CD14-positive monocyte (primary cell): ENCODE measurements around the gene VEPH1. TPM values are rescaled to one million over a fixed set of nuclear protein-coding genes. Genes with fewer than 3 reads are reported as not detected.

Experiments
- DNase-seq, 3 donors: peaks; one replicate each; pipeline ENCODE4 v3.0.0-alpha.2; 2011 to 2022
- H2AFZ ChIP-seq: 2 replicates; pipeline ENCODE4 v1.6.0; 2012; ENCODE audit warnings: mild to moderate bottlenecking, low read depth, low read length, inconsistent platforms; ENCODE audit not compliant: insufficient read depth, poor library complexity, severe bottlenecking
- H3K27ac ChIP-seq, 2 donors: 1 replicate in 1 of 2; 2 replicates in 1 of 2; pipeline ENCODE4 v1.5.1; 2012 to 2013; ENCODE audit warnings: low read length in 2 of 2, control low read depth in 1 of 2, inconsistent platforms in 1 of 2, low read depth in 1 of 2, mild to moderate bottlenecking in 1 of 2
- H3K27me3 ChIP-seq, 2 donors: one replicate each; pipeline versions ENCODE4 v1.6.0 to v1.6.1; 2011 to 2013; ENCODE audit warnings: low read length in 2 of 2; ENCODE audit not compliant: control insufficient read depth in 2 of 2, insufficient read depth in 2 of 2
- H3K36me3 ChIP-seq, 2 donors: replicated peaks in 1 of 2; 1 replicate in 1 of 2; 2 replicates in 1 of 2; pipeline versions ENCODE4 v1.5.1 to v1.6.1; 2012 to 2013; ENCODE audit warnings: low read length in 2 of 2, control low read depth in 1 of 2, inconsistent platforms in 1 of 2, mild to moderate bottlenecking in 1 of 2; ENCODE audit not compliant: insufficient read depth in 2 of 2, control insufficient read depth in 1 of 2
- H3K4me1 ChIP-seq, 2 donors: 1 replicate in 1 of 2; 2 replicates in 1 of 2; pipeline versions ENCODE4 v1.5.1 to v1.6.1; 2012 to 2013; ENCODE audit warnings: low read length in 2 of 2, control low read depth in 1 of 2, inconsistent platforms in 1 of 2, mild to moderate bottlenecking in 1 of 2, moderate library complexity in 1 of 2; ENCODE audit not compliant: insufficient read depth in 2 of 2, control insufficient read depth in 1 of 2
- H3K4me2 ChIP-seq: replicated peaks from 2 replicates; pipeline ENCODE3; 2012; ENCODE audit warnings: low read length, moderate library complexity, mild to moderate bottlenecking; ENCODE audit not compliant: poor library complexity, severe bottlenecking; ENCODE audit errors: extremely low read depth
- H3K4me3 ChIP-seq, 3 experiments: fragments of 200-600 bp in 1 of 3; sonication (generic) in 1 of 3; replicated peaks in 1 of 3; 1 replicate in 2 of 3; 2 replicates in 1 of 3; pipeline ENCODE4 v1.5.1; 2011 to 2013; ENCODE audit warnings: low read length in 3 of 3, mild to moderate bottlenecking in 3 of 3, control low read depth in 2 of 3, low read depth in 2 of 3, inconsistent platforms in 1 of 3, moderate library complexity in 1 of 3
- H3K79me2 ChIP-seq: 2 replicates; pipeline ENCODE4 v1.6.0; 2012; ENCODE audit warnings: mild to moderate bottlenecking, control low read depth, inconsistent platforms, low read length, moderate library complexity; ENCODE audit not compliant: insufficient read depth
- H3K9ac ChIP-seq: 2 replicates; pipeline ENCODE4 v1.6.0; 2017; ENCODE audit warnings: low read length, mild to moderate bottlenecking; ENCODE audit not compliant: insufficient read depth, poor library complexity, severe bottlenecking
- H3K9me3 ChIP-seq, 2 donors: replicated peaks in 1 of 2; 1 replicate in 1 of 2; 2 replicates in 1 of 2; pipeline versions ENCODE4 v1.5.1 to v1.6.1; 2012 to 2013; ENCODE audit warnings: low read length in 2 of 2, control low read depth in 1 of 2; ENCODE audit not compliant: control insufficient read depth in 1 of 2, insufficient read depth in 1 of 2
- H4K20me1 ChIP-seq: 2 replicates; pipeline ENCODE4 v1.6.0; 2012; ENCODE audit warnings: mild to moderate bottlenecking, low read length, control low read depth, moderate library complexity; ENCODE audit not compliant: insufficient read depth
- H3K27ac Mint-ChIP-seq, 7 donors: one replicate each; pipeline ENCODE4 v1.8.0; 2020; ENCODE audit warnings: mild to moderate bottlenecking in 7 of 7, mixed read lengths in 7 of 7, moderate library complexity in 6 of 7, inconsistent platforms in 2 of 7
- H3K27me3 Mint-ChIP-seq, 3 donors: one replicate each; pipeline ENCODE4 v1.8.0; 2021 to 2022; ENCODE audit warnings: low read depth in 3 of 3, mild to moderate bottlenecking in 3 of 3, mixed read lengths in 3 of 3, moderate library complexity in 3 of 3, inconsistent platforms in 1 of 3
- H3K36me3 Mint-ChIP-seq, 2 donors: one replicate each; pipeline ENCODE4 v1.8.0; 2020; ENCODE audit warnings: mixed read lengths in 2 of 2, inconsistent platforms in 1 of 2, mild to moderate bottlenecking in 1 of 2
- H3K4me1 Mint-ChIP-seq: one replicate; pipeline ENCODE4 v1.8.0; 2020; ENCODE audit warnings: mild to moderate bottlenecking, mixed read lengths
- H3K4me3 Mint-ChIP-seq, 2 donors: one replicate each; pipeline ENCODE4 v1.8.0; 2020; ENCODE audit warnings: mild to moderate bottlenecking in 2 of 2, mixed read lengths in 2 of 2, moderate library complexity in 1 of 2
- H3K9me3 Mint-ChIP-seq, 7 donors: one replicate each; pipeline ENCODE4 v1.8.0; 2020 to 2022; ENCODE audit warnings: mixed read lengths in 7 of 7, mild to moderate bottlenecking in 6 of 7, moderate library complexity in 6 of 7, inconsistent platforms in 2 of 7
- WGBS: methylation state at CpG from one replicate; pipeline ENCODE4 v1.1.5; 2013; ENCODE audit warnings: missing lambda C conversion rate; ENCODE audit not compliant: insufficient coverage; 5-methylcytosine and 5-hydroxymethylcytosine counted together
- intact Hi-C, 2 donors: fragments of 100-400 bp; cut with micrococcal nuclease; formaldehyde crosslinking; loops; one replicate each; pipeline versions ENCODE4 v1.15.0 to v1.15.1; 2023
- polyA plus RNA-seq, 3 donors: library from polyadenylated mRNA; depleted of rRNA in 1 of 3; unstranded in 2 of 3; stranded (reverse) in 1 of 3; fragments of 300-500 nt in 2 of 3; fragments of >200 nt in 1 of 3; fragmentation: Illumina TruSeq in 2 of 3; gene quantifications; 1 replicate in 2 of 3; 2 replicates in 1 of 3; pipeline ENCODE4 v1.2.3, GENCODE V29; 2012 to 2021
- TF ChIP-seq, protein P1 (sequence below): fragments of 200-600 bp; IDR thresholded peaks from one replicate; pipeline ENCODE4 v1.8.0; 2022; ENCODE audit warnings: antibody characterized with exemption, mild to moderate bottlenecking

VEPH1 gene
- polyA plus RNA-seq, 3 donors, result 0.44 TPM; not detected in 2

- no peak overlapping the region for H3K4me2 ChIP-seq
- no peak overlapping the region for H2AFZ ChIP-seq
- H3K79me2 ChIP-seq, result no peaks in the 10 kb centered on the region
- WGBS, result 100% methylated on average over 1 of the region's 3 CpGs
- no peaks in the 10 kb centered on the region for H4K20me1 ChIP-seq
- no peak for DNase-seq
- H3K27ac ChIP-seq, result no peak overlapping the region
- H3K4me3 ChIP-seq, result no peak overlapping the region
- Mint-ChIP-seq H3K27me3 (peaks cover 0 to 3% (median 2%) of the 10 kb centered on the region in 3 donors), H3K27ac (no peak overlapping the region), H3K4me3 (no peak overlapping the region), H3K4me1 (peaks cover 2% of the 10 kb centered on the region), H3K36me3 (no peaks in the 10 kb centered on the region), H3K9me3 (peaks cover 0 to 6% (median 2%) of the 10 kb centered on the region in 7 donors)
- no peaks in the 10 kb centered on the region for H3K9me3 ChIP-seq
- no peaks in the 10 kb centered on the region for H3K27me3 ChIP-seq
- H3K9ac ChIP-seq, result no peak overlapping the region
- H3K36me3 ChIP-seq, result no peaks in the 10 kb centered on the region
- TF ChIP-seq, protein P1, sequence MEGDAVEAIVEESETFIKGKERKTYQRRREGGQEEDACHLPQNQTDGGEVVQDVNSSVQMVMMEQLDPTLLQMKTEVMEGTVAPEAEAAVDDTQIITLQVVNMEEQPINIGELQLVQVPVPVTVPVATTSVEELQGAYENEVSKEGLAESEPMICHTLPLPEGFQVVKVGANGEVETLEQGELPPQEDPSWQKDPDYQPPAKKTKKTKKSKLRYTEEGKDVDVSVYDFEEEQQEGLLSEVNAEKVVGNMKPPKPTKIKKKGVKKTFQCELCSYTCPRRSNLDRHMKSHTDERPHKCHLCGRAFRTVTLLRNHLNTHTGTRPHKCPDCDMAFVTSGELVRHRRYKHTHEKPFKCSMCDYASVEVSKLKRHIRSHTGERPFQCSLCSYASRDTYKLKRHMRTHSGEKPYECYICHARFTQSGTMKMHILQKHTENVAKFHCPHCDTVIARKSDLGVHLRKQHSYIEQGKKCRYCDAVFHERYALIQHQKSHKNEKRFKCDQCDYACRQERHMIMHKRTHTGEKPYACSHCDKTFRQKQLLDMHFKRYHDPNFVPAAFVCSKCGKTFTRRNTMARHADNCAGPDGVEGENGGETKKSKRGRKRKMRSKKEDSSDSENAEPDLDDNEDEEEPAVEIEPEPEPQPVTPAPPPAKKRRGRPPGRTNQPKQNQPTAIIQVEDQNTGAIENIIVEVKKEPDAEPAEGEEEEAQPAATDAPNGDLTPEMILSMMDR, result no peak
- intact Hi-C loops, result no loop called here
- no peaks in the 10 kb centered on the region for H3K4me1 ChIP-seq
Measured at GRCh38 chr3:157407769-157408168, 95.4 kb downstream of the VEPH1 start.

DNA sequence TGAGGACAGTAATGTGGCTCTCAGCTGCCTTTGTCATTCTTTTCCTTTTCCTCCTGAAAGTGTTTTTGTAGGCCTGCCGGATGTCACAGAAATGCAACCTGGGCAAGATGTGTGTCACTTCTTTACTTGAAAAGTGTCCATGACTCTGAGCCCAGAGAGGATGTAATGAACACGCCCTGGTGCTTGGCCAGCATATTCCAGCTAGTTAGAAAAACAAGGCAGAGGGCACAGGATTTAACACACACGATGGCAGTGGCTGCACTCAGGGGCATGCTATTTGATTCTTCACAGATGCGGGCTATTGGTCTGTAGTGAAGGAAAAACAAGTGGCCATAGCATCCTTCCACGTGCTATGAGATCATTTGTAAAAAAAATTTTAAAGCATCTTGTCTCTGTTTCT, 96.8 kb downstream of the VEPH1 start:
- 94% methylated on average over 3 of the region's 5 CpGs for WGBS
- H3K27me3 ChIP-seq, result no peaks in the 10 kb centered on the region
- H3K4me1 ChIP-seq, result no peaks in the 10 kb centered on the region
- H3K27ac ChIP-seq, result no peak overlapping the region
- TF ChIP-seq, protein P1, result no peak
- no peak for DNase-seq
- intact Hi-C loops, result no loop called here
- no peak overlapping the region for H3K9ac ChIP-seq
- Mint-ChIP-seq H3K4me1 (peaks cover 2% of the 10 kb centered on the region), H3K36me3 (no peaks in the 10 kb centered on the region), H3K4me3 (peak overlapping the region in 1 of 2 donors; percentile 52), H3K27ac (no peak overlapping the region), H3K27me3 (peaks cover 0 to 3% (median 0%) of the 10 kb centered on the region in 3 donors), H3K9me3 (peaks cover 0 to 3% (median 0%) of the 10 kb centered on the region in 7 donors)
- H3K79me2 ChIP-seq, result no peaks in the 10 kb centered on the region
- H4K20me1 ChIP-seq, result no peaks in the 10 kb centered on the region
- H3K9me3 ChIP-seq, result no peaks in the 10 kb centered on the region
- no peak overlapping the region for H2AFZ ChIP-seq
- no peak overlapping the region for H3K4me3 ChIP-seq
- H3K4me2 ChIP-seq, result no peak overlapping the region
- H3K36me3 ChIP-seq, result no peaks in the 10 kb centered on the region
